Measurements from ENCODE around the gene CDH16. TPM values are rescaled to one million over a fixed set of nuclear protein-coding genes. Genes with fewer than 3 reads are reported as not detected.

The CDH16 gene
- total RNA-seq, 1 donor from 2014 or later: not detected

DNA sequence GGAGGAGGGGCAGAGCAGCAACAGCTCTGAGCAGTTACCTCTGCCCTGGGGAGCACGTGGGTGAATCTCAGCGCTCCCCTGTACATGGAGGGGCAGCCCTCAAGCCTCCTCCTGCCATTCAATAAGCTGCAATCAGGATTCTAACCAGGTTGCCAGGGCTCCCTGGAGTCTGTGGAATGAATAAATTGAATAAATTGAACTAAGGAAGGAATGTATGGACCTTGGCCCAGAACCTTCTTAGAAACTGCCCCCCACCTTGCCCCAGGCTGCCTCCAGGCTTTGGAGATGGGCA, 1.6 kb upstream of the CDH16 start:
- H3K4me1 ChIP-seq: peaks cover 22% of the 10 kb centered on the region
- intact Hi-C loops (cut with DNase I): no loop called here
- no peak overlapping the region for H3K27ac ChIP-seq
- no peak for ATAC-seq
- no peak overlapping the region for H3K4me3 ChIP-seq
- DNase-seq: no peak
- TF ChIP-seq, protein P1, sequence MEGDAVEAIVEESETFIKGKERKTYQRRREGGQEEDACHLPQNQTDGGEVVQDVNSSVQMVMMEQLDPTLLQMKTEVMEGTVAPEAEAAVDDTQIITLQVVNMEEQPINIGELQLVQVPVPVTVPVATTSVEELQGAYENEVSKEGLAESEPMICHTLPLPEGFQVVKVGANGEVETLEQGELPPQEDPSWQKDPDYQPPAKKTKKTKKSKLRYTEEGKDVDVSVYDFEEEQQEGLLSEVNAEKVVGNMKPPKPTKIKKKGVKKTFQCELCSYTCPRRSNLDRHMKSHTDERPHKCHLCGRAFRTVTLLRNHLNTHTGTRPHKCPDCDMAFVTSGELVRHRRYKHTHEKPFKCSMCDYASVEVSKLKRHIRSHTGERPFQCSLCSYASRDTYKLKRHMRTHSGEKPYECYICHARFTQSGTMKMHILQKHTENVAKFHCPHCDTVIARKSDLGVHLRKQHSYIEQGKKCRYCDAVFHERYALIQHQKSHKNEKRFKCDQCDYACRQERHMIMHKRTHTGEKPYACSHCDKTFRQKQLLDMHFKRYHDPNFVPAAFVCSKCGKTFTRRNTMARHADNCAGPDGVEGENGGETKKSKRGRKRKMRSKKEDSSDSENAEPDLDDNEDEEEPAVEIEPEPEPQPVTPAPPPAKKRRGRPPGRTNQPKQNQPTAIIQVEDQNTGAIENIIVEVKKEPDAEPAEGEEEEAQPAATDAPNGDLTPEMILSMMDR (IDR thresholded peaks at IDR 0.05): no peak
- H3K36me3 ChIP-seq: peaks cover 6% of the 10 kb centered on the region
- H3K27me3 ChIP-seq (ENCODE audit: low read depth): peaks cover 13% of the 10 kb centered on the region
- no peaks in the 10 kb centered on the region for H3K9me3 ChIP-seq

DNA sequence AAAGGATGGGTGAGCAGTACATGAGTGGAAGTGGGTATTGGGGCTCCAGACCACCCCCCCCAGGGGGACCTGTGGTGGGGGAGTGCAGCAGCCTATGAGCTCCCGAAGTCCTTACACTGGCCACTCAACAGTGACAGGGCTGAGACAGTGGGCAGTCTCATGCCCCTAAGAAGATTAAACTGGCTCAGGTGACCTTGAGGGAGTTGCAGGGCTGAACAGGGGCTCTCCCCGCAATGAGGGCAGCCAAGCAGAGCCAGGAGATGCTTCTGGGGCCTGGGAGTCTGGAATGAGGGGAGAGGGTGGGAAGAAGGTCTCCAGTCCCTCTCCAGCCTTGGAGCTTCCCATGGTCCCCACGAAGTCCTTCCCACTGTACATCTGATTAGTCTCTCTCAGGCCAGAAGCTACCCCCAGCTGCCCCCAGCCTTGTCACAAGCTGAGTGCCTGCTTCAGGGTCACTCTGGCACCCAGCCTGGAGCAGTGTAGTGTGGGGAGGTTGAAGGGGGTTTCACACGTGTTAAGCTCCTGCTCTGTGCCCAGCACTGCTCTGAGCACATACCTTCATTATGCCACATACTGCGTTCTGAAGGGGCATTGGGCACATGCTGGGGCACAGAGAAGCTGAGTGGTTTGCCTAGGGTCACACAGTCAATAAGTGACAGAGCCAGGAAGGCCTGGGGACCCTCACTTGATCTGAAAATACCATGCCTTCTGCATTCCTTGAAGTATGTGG, 1.0 kb upstream of the CDH16 start:
- H3K27ac ChIP-seq: no peak overlapping the region
- intact Hi-C loops (cut with DNase I): no loop called here
- DNase-seq (no peak), ATAC-seq (no peak)
- H3K4me1 ChIP-seq: peaks cover 19% of the 10 kb centered on the region
- peaks cover 12% of the 10 kb centered on the region for H3K27me3 ChIP-seq (ENCODE audit: low read depth)
- H3K4me3 ChIP-seq: no peak overlapping the region
- H3K36me3 ChIP-seq: peaks cover 6% of the 10 kb centered on the region
- TF ChIP-seq, protein P1 (IDR thresholded peaks at IDR 0.05): no peak
- no peaks in the 10 kb centered on the region for H3K9me3 ChIP-seq

DNA sequence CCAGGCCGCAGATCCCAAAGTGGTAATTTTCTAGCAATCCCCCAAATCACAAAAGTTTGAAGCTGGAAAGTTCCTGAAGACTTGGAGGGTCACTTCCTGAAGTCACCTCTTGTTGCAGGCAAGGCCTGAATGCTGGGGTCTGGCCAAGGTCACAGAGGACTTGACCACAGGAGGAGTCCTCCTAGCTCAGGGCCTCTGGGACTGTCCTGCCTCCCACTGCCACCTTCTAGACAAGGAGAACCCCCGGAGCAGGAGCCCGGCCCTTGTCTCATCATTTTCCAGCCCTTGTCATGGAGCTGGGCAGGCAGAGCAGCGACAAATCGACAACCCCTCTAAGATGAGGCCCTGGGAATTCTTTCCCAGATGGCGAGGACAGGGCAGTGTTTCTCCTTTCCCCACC, 330 bp downstream of the CDH16 start:
- H3K27me3 ChIP-seq (ENCODE audit: low read depth): peaks cover 2% of the 10 kb centered on the region
- DNase-seq (no peak), ATAC-seq (no peak)
- peaks cover 5% of the 10 kb centered on the region for H3K4me1 ChIP-seq
- intact Hi-C loops (cut with DNase I): no loop called here
- no peak overlapping the region for H3K4me3 ChIP-seq
- H3K27ac ChIP-seq: no peak overlapping the region
- H3K36me3 ChIP-seq: peaks cover 6% of the 10 kb centered on the region
- H3K9me3 ChIP-seq: no peaks in the 10 kb centered on the region
- TF ChIP-seq, protein P1 (IDR thresholded peaks at IDR 0.05): no peak

DNA sequence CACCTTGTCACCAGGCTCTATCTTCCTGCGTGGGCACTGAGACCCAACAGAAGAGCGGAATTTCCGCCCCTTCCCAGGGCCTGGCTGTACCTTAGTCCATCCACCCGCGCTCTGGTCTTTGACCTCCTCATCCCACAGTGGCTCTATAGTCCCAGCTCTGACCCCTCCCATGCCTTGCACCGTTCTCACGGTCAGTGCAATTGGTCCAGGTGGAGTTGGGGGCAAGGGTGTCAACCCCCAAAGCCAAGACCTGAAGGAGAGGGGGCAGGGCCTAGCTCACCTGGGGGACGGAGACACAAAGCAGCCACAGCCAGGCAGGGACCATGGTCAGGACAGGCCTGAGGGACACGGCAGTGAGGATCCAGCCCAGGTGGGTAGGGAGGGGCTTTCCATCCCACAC, 944 bp downstream of the CDH16 start:
- no peak for ATAC-seq
- H3K4me3 ChIP-seq: no peak overlapping the region
- peaks cover 6% of the 10 kb centered on the region for H3K36me3 ChIP-seq
- DNase-seq: no peak
- TF ChIP-seq, protein P1 (IDR thresholded peaks at IDR 0.05): no peak
- intact Hi-C loops (cut with DNase I): no loop called here
- no peaks in the 10 kb centered on the region for H3K27me3 ChIP-seq (ENCODE audit: low read depth)
- no peaks in the 10 kb centered on the region for H3K9me3 ChIP-seq
- H3K4me1 ChIP-seq: no peaks in the 10 kb centered on the region
- H3K27ac ChIP-seq: no peak overlapping the region

DNA sequence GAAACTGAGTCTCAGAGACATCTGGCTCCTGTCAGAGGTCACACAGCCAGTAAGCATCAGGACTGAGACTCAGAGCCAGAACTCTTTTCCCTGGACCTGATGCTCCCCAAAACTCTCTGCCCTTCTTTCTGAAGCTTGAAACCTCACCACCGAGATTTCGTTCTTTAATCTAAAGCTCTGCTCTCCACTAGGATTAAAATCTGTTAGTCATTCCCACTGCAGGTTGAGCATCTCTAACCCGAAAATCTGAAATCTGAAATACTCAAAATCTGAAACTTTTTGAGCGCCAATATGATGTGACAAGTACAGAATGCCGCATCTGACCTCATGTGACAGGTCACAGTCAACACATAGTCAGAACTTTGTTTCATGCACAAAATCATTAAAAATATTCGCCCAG, 2.2 kb downstream of the CDH16 start:
- Histone ChIP-seq H3K4me3 (no peak overlapping the region), H3K27me3 (ENCODE audit: low read depth) (no peaks in the 10 kb centered on the region), H3K27ac (no peak overlapping the region), H3K4me1 (no peaks in the 10 kb centered on the region), H3K36me3 (peaks cover 1% of the 10 kb centered on the region), H3K9me3 (no peaks in the 10 kb centered on the region)
- TF ChIP-seq, protein P1 (IDR thresholded peaks at IDR 0.05): no peak
- DNase-seq: no peak
- ATAC-seq: no peak
- intact Hi-C loops (cut with DNase I): no loop called here
